Nephron progenitor cell (in vitro differentiated cells): ENCODE data around the gene ANKMY2.

Experiments
- DNase-seq: peaks from one replicate; pipeline ENCODE4 v3.0.0; 2021
- H3K27ac Mint-ChIP-seq: 2 replicates; pipeline ENCODE4 v1.8.0; 2021; ENCODE audit warnings: mild to moderate bottlenecking, moderate library complexity, mixed read lengths
- H3K27me3 Mint-ChIP-seq: 2 replicates; pipeline ENCODE4 v1.8.0; 2021; ENCODE audit warnings: mild to moderate bottlenecking, low read depth, mixed read lengths; ENCODE audit not compliant: poor library complexity
- H3K36me3 Mint-ChIP-seq: 2 replicates; pipeline ENCODE4 v1.8.0; 2021; ENCODE audit warnings: low read depth, mixed read lengths
- H3K4me1 Mint-ChIP-seq: 2 replicates; pipeline ENCODE4 v1.8.0; 2021; ENCODE audit warnings: mixed read lengths
- H3K4me3 Mint-ChIP-seq: 2 replicates; pipeline ENCODE4 v1.8.0; 2021; ENCODE audit warnings: mild to moderate bottlenecking, moderate library complexity, mixed read lengths
- H3K9me3 Mint-ChIP-seq: 2 replicates; pipeline ENCODE4 v1.8.0; 2021; ENCODE audit warnings: mild to moderate bottlenecking, moderate library complexity, mixed read lengths
- TF ChIP-seq, protein P1 (sequence below): fragments of 200-600 bp; sonication (generic); IDR thresholded peaks from 2 replicates; pipeline ENCODE4 v1.5.0; 2021; ENCODE audit warnings: antibody characterized with exemption

ANKMY2 gene

DNA sequence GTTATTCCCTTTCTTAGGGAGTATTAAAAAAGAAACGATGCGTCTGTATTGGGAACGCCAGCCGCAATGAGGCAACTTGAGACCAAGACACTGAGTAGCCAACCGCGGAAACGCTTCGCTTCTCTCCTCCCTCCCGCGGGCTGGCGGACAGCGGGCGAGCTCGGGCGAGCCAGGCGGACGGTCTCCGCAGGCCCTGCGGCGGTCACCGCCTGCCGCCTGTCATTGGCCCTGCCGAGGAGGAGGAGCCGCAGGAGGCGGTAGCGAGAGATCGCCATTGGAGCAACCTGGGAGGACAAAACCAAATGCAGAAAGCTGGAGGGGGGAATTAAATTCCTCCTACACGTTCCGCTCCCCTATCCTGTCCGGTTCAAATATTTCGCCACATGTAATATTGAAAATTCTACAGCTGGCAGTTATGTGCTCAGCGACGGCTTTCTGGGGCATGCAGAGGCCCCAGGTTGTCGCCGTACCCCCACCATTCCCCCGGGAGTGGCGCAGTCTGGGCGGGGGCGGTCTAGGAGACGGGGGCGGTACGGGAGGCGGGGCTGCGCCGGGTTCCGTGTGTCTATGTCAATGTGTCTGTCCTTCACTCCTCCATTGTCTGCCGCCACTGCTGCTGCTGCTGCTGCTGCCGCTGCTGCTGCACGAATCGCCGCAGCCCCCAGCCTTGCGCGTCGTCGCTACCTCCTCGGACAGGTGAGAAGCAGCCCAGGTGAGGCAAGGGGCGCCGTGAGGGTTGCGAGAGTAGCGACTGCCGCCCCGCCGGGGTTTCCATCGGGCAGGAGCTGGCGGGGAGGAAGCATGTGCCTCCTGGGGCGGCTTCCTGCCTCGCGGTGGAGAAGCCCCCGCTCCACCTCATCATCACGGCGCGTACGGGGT, at the start of gene ANKMY2, which contains the start of gene BZW2:
TSS of gene ANKMY2 (minus strand) at position 162 of the 879 bp plus-strand sequence. CDS start 181 bp downstream, outside the sequence.
TSS of gene BZW2 (plus strand) at position 589 of the 879 bp plus-strand sequence. CDS start 19,263 bp downstream, outside the sequence.
- Mint-ChIP-seq H3K36me3 (peaks cover 23% of the 10 kb centered on the region), H3K27me3 (no peaks in the 10 kb centered on the region), H3K4me1 (peaks cover 54% of the 10 kb centered on the region), H3K9me3 (no peaks in the 10 kb centered on the region), H3K27ac (peak within 1 kb of the TSS; percentile 100), H3K4me3 (peak within 1 kb of the TSS; percentile 98)
- TF ChIP-seq, protein P1, sequence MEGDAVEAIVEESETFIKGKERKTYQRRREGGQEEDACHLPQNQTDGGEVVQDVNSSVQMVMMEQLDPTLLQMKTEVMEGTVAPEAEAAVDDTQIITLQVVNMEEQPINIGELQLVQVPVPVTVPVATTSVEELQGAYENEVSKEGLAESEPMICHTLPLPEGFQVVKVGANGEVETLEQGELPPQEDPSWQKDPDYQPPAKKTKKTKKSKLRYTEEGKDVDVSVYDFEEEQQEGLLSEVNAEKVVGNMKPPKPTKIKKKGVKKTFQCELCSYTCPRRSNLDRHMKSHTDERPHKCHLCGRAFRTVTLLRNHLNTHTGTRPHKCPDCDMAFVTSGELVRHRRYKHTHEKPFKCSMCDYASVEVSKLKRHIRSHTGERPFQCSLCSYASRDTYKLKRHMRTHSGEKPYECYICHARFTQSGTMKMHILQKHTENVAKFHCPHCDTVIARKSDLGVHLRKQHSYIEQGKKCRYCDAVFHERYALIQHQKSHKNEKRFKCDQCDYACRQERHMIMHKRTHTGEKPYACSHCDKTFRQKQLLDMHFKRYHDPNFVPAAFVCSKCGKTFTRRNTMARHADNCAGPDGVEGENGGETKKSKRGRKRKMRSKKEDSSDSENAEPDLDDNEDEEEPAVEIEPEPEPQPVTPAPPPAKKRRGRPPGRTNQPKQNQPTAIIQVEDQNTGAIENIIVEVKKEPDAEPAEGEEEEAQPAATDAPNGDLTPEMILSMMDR: no peak
- peak; percentile 89 for DNase-seq

DNA sequence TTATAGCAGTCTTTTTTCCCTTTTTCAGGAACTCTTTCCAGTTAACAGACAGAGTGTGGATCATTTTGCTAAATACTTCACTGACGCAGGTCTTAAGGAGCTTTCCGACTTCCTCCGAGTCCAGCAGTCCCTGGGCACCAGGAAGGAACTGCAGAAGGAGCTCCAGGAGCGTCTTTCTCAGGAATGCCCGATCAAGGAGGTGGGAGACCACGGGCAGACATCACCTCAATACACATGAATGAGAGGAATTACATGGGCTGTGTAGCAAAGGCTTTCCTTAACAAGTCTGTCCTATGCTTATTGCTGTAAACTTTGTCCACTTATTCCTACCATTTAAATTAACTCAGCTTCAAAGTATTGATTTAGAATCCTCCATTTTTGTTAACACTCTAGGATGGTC, 49.3 kb upstream of the ANKMY2 start:
- H3K36me3 Mint-ChIP-seq: peaks cover 90% of the 10 kb centered on the region
- DNase-seq: no peak
- H3K4me3 Mint-ChIP-seq: no peak overlapping the region
- peak overlapping the region; percentile 34 for H3K27ac Mint-ChIP-seq
- no peaks in the 10 kb centered on the region for H3K4me1 Mint-ChIP-seq
- TF ChIP-seq, protein P1: no peak
- H3K9me3 Mint-ChIP-seq: no peaks in the 10 kb centered on the region
- H3K27me3 Mint-ChIP-seq: no peaks in the 10 kb centered on the region

DNA sequence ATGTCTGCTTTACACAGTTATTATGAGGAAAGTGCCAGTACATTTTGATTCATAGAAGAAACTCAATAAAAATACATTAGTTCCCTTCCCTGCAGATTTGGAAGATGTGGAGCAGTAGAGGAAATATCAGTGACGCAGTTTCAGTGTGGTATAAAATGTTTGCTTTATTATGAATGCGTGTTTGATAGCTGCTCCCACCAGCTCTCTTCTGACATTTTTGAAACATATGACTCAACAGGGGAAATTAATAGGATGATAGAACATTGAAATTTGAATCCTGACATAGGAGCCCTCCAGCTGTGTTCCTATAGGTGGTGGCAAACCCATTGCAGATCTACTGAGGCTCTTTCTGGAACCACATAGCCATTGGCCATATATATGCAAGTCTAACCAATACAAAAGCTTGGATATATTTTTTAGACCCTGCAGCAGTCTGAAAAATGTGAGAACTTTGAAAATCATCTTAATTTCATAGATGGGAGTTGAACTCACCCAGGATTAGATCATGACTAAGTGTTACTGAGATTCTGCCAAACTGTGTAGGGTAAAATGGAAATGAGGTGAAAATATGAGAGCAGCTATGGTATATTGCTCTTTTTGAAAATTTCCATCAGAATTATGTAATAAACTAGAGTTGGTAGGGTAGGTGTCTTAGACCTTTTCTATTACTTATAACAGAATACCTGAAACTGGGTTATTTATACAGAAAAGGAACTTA, 48.2 kb upstream of the ANKMY2 start:
- Mint-ChIP-seq H3K9me3 (no peaks in the 10 kb centered on the region), H3K4me1 (no peaks in the 10 kb centered on the region), H3K36me3 (peaks cover 86% of the 10 kb centered on the region)

DNA sequence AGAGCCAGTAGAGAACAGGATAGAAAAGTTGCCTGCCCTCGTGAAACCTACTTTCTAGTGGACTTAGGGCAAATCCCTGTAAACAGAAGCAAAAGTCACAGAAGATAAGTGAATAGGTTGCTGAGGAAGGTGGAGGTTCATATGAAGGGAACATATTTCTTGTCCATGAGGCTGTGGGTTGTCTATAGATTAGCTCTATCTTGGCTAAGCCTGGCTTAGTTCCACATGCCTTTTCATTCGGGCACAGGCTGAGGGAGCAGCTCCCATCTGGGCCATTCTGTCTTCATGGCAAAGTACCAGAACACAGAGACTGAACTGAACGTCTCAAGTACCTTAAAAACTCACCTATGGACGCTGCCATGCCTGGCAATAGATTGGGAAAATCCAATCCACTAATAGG, 45.7 kb upstream of the ANKMY2 start:
- Mint-ChIP-seq H3K36me3 (peaks cover 84% of the 10 kb centered on the region), H3K9me3 (no peaks in the 10 kb centered on the region), H3K27me3 (no peaks in the 10 kb centered on the region), H3K27ac (no peak overlapping the region), H3K4me3 (no peak overlapping the region), H3K4me1 (no peaks in the 10 kb centered on the region)
- TF ChIP-seq, protein P1: no peak
- DNase-seq: no peak

More for the DNA sequence above, 48.2 kb upstream of the ANKMY2 start:
- Mint-ChIP-seq H3K4me3 (no peak overlapping the region), H3K27me3 (no peaks in the 10 kb centered on the region), H3K27ac (no peak overlapping the region)
- no peak for DNase-seq
- TF ChIP-seq, protein P1: no peak

DNA sequence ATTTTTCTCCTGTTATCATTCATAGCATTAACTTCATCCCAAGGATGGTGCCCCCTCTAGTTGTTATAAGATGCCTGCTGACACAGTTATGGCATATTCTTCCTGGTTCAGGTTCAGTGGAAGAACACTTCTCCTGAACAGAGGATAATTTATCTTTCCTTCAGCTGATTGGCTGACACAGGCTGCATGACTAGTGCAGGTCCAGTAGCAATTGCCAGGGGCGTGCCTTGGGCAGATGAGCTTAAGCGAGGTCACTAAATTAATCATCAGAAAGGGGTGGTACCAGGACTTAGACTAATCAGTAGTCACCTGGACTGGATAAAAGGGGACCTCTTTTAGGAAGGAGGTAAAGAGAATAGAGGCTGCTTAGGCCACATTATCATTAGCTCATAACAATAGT, 42.7 kb upstream of the ANKMY2 start:
- Mint-ChIP-seq H3K27ac (no peak overlapping the region), H3K27me3 (no peaks in the 10 kb centered on the region), H3K9me3 (no peaks in the 10 kb centered on the region), H3K4me3 (no peak overlapping the region), H3K4me1 (no peaks in the 10 kb centered on the region), H3K36me3 (peaks cover 83% of the 10 kb centered on the region)
- TF ChIP-seq, protein P1: no peak
- no peak for DNase-seq
